ENCODE results near the gene ALPK1. TPM values are rescaled to one million over a fixed set of nuclear protein-coding genes. Genes with fewer than 3 reads are reported as not detected.

ALPK1 gene
- 10 to 100 TPM; 15.7 to 87.2 (median 24.2) TPM for total RNA-seq

DNA sequence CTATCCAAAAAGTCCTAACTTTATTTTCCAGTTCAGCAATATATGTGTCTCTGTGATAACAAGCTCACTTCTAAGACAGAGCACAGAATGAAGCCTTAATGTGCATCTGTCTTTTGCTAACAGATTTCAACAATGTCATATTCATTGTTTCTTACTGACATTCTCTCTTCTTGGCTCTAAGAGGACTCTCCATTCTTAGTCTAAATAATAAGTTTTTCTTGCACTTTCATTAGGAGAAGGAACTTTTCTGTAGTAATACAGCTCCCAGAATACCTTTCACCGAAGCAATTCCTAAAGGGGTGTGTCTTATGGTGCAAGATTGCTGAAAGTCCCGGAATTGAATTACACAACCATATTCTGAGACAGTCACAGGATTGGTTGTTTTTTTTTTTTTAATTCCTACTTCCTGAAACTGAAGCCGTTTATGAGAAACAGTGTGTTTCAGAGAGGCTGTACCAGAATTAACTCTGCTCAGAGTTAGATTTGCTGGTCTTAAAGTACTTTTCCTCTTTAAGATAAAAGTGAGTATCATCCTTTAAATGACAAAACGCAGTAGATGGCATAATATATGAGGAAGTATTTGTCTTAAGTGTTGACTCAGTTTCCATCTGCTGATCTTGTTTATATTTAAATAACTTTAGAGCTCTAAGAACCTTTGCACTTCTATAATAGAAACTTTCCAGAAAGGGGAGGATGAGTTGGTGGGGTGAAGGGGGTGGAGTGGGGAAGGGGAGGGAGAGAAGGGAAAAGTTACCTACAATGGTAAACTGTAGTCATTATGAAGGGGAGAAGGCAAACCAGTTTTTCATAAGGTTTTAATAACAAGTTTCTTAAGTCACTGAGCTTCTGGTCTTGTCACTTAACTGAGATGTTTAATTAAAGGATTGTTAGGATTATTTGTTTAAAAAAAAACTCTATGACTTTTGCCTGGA is at the start of gene ALPK1:
Gene ALPK1, plus strand, starts transcription at position 421 of the 932 bp plus-strand sequence.
- 0% methylated on average over 4 of the region's 4 CpGs for WGBS
- Histone ChIP-seq H3K36me3 (peaks cover 8% of the 10 kb centered on the region), H3K4me1 (peaks cover 20% of the 10 kb centered on the region), H3K27ac (peak within 1 kb of the TSS; percentile 77), H3K4me3 (peak within 1 kb of the TSS; percentile 42), H3K27me3 (no peaks in the 10 kb centered on the region), H3K9me3 (no peaks in the 10 kb centered on the region)
- TF ChIP-seq EP300 (IDR thresholded peaks at IDR 0.05) = no peak
- TF ChIP-seq POLR2AphosphoS5 (IDR thresholded peaks at IDR 0.05) = peak in 1 of 3 donors; percentile 53
- TF ChIP-seq POLR2A (IDR thresholded peaks at IDR 0.05) = peak in 1 of 2 donors; percentile 68
- TF ChIP-seq, protein P1, sequence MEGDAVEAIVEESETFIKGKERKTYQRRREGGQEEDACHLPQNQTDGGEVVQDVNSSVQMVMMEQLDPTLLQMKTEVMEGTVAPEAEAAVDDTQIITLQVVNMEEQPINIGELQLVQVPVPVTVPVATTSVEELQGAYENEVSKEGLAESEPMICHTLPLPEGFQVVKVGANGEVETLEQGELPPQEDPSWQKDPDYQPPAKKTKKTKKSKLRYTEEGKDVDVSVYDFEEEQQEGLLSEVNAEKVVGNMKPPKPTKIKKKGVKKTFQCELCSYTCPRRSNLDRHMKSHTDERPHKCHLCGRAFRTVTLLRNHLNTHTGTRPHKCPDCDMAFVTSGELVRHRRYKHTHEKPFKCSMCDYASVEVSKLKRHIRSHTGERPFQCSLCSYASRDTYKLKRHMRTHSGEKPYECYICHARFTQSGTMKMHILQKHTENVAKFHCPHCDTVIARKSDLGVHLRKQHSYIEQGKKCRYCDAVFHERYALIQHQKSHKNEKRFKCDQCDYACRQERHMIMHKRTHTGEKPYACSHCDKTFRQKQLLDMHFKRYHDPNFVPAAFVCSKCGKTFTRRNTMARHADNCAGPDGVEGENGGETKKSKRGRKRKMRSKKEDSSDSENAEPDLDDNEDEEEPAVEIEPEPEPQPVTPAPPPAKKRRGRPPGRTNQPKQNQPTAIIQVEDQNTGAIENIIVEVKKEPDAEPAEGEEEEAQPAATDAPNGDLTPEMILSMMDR (IDR thresholded peaks at IDR 0.05) = no peak
- DNase-seq (ENCODE audit: low spot score in 2 of 2) = no peak

DNA sequence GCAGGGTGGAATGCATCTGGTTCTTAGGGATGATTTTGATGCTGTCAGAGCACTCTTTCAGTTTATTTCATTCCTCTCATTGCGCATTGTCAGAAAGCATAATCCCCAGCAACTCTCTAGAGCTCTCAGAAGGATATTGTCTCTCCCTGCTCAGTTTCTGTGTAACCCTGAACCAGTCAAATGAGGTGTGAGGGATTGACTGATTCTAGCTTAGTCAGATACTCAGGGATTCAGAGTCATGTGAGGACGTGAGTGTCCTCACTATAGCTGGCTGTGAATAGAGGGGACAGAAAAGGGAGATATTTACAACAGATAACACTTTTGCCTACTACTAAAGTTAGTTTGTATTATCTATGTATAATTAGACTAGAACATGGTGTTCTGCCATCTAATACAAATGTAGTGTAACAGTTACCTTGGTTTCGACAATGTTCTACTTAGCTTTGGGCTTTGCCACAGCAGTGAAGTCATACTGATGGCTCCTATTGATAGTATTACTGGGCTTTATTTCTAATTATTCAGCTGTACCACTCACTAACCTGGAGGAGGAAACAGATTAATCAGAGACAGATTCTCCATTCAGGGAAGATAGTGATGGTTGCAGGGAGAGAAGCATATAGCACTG is 46.0 kb upstream of the ALPK1 start:
- Histone ChIP-seq H3K4me3 (no peak overlapping the region), H3K27me3 (no peaks in the 10 kb centered on the region), H3K4me1 (no peaks in the 10 kb centered on the region), H3K9me3 (no peaks in the 10 kb centered on the region), H3K27ac (peak overlapping the region; percentile 1), H3K36me3 (peaks cover 3% of the 10 kb centered on the region)
- TF ChIP-seq POLR2A (IDR thresholded peaks at IDR 0.05) (no peak), POLR2AphosphoS5 (IDR thresholded peaks at IDR 0.05) (no peak), EP300 (IDR thresholded peaks at IDR 0.05) (no peak)
- TF ChIP-seq, protein P1 (IDR thresholded peaks at IDR 0.05) = no peak
- no peak for DNase-seq (ENCODE audit: low spot score in 2 of 2)
- 86% methylated on average over 3 of the region's 3 CpGs for WGBS

DNA sequence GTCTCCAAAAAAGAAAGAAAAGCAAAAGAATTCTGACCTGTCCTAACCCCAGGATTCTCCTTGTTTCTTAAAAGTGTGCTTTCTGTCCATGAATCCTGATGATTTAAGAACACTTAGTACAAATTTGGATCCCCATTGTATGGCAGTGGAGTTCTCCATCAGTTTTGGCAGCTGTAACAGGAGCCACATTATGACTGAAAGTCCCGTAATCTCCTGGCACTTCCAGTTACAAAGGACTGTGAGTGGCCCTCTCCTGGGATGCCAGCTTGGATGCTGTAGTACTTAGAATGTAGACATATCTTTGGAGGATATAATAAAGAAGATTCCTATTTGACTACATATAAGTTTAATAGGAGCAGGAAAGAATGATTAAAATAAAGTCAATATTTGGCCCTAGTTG is 44.9 kb upstream of the ALPK1 start:
- Histone ChIP-seq H3K27me3 (no peaks in the 10 kb centered on the region), H3K27ac (no peak overlapping the region), H3K4me1 (no peaks in the 10 kb centered on the region), H3K9me3 (no peaks in the 10 kb centered on the region), H3K4me3 (no peak overlapping the region), H3K36me3 (peaks cover 3% of the 10 kb centered on the region)
- DNase-seq (ENCODE audit: low spot score in 2 of 2) = no peak
- TF ChIP-seq POLR2A (IDR thresholded peaks at IDR 0.05) (no peak), POLR2AphosphoS5 (IDR thresholded peaks at IDR 0.05) (no peak), EP300 (IDR thresholded peaks at IDR 0.05) (no peak)
- TF ChIP-seq, protein P1 (IDR thresholded peaks at IDR 0.05) = no peak
- WGBS = 89% methylated on average over 1 of the region's 1 CpG

DNA sequence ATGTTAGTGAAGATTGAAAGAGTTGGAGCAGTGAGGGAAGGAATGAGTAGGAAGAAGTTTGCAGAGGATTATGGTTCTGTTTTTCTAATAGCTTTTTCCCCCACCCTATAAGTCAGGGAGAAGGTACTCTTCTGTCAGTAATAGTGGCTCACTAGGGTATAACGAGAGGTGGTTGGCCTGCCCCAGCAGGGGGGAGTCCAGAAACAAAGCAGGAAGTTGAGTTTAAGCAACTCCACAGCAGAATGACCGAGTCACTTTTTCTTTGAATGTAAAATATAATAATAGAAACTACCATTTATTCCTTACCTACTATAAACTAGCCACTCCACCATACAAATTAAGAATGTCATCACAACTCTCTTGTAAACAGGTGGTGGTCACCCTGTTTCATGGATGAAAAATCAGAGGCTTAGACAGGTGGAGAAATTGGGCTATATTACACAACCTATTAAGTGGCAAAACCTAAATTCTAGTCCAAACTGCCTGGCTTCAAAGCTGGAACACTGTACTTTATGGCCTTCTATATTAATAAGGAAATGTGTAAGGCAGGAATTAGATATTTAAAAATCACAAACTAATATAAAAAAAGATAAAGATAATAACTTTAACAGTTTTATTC is 43.7 kb upstream of the ALPK1 start:
- DNase-seq (ENCODE audit: low spot score in 2 of 2) = no peak
- Histone ChIP-seq H3K36me3 (peaks cover 6% of the 10 kb centered on the region), H3K27ac (no peak overlapping the region), H3K9me3 (no peaks in the 10 kb centered on the region), H3K27me3 (no peaks in the 10 kb centered on the region), H3K4me3 (no peak overlapping the region), H3K4me1 (no peaks in the 10 kb centered on the region)
- TF ChIP-seq POLR2A (IDR thresholded peaks at IDR 0.05) (no peak), POLR2AphosphoS5 (IDR thresholded peaks at IDR 0.05) (no peak), EP300 (IDR thresholded peaks at IDR 0.05) (no peak)
- TF ChIP-seq, protein P1 (IDR thresholded peaks at IDR 0.05) = no peak
- WGBS = 79% methylated on average over 2 of the region's 2 CpGs

All from suprapubic skin (tissue), 4 donors.